Type B pancreatic cell (in vitro differentiated cells): ENCODE data around the gene MRPS9. TPM values are rescaled to one million over a fixed set of nuclear protein-coding genes. Genes with fewer than 3 reads are reported as not detected.

ENCODE experiments used
- DNase-seq: peaks from one replicate; pipeline ENCODE4 v3.0.0; 2021; ENCODE audit warnings: mixed read lengths; ENCODE audit not compliant: unreplicated experiment; ENCODE audit errors: extremely low spot score
- H3K27ac Mint-ChIP-seq: 2 replicates; pipeline ENCODE4 v1.8.0; 2021; ENCODE audit warnings: mild to moderate bottlenecking, mixed read lengths
- H3K27me3 Mint-ChIP-seq: 2 replicates; pipeline ENCODE4 v1.8.0; 2021; ENCODE audit warnings: mixed read lengths
- H3K36me3 Mint-ChIP-seq: 2 replicates; pipeline ENCODE4 v1.8.0; 2021; ENCODE audit warnings: mixed read lengths
- H3K4me1 Mint-ChIP-seq: one replicate; pipeline ENCODE4 v1.8.0; 2021; ENCODE audit warnings: mixed read lengths; ENCODE audit not compliant: unreplicated experiment
- H3K4me3 Mint-ChIP-seq: 2 replicates; pipeline ENCODE4 v1.8.0; 2021; ENCODE audit warnings: mild to moderate bottlenecking, mixed read lengths
- H3K9me3 Mint-ChIP-seq: 2 replicates; pipeline ENCODE4 v1.8.0; 2021; ENCODE audit warnings: mixed read lengths
- total RNA-seq: library from RNA; stranded (reverse); gene quantifications from 2 replicates; pipeline ENCODE4 v1.2.1, GENCODE V29; 2021; ENCODE audit warnings: low replicate concordance
- TF ChIP-seq, protein P1 (sequence below): fragments of 200-600 bp; sonication (generic); conservative IDR thresholded peaks from 2 replicates; pipeline ENCODE4 v1.5.0; 2021; ENCODE audit warnings: antibody characterized with exemption, mild to moderate bottlenecking

MRPS9 gene
- total RNA-seq, 1 donor from 2014 or later, result 33.6 TPM

DNA sequence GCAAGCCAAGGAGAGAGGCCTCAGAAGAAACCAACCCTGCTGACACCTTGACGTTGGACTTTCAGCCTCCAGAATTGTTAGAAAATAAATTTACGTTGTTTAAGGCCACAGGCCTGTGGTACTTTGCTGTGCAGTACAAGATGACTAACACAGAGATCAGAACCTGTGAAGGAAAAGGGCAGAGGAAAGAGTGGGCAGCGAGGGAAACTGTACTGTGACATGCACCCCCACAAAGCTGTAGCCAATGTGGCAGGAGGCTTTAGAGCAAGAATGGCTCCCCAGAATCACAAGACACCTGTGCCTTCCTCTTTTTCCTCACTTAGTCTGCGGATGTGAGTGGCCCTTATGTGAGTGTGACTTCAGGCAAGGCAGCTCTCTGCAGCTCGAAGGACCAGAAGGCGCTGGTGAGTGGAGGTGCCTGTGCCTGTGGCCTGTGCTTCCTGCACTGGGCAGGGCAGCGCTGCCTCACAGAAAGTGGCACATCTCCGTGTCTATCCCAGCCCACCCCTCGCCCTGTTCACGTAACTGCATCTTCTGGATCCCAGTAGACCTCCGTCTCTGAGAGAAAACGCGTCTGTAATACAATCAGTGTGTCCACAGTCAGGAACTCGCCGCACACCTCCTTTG, 89.5 kb downstream of the MRPS9 start:
- no peak for DNase-seq
- Mint-ChIP-seq H3K27ac (no peak overlapping the region), H3K4me3 (no peak overlapping the region), H3K27me3 (peaks cover 14% of the 10 kb centered on the region), H3K36me3 (no peaks in the 10 kb centered on the region), H3K4me1 (no peaks in the 10 kb centered on the region), H3K9me3 (no peaks in the 10 kb centered on the region)
- TF ChIP-seq, protein P1, sequence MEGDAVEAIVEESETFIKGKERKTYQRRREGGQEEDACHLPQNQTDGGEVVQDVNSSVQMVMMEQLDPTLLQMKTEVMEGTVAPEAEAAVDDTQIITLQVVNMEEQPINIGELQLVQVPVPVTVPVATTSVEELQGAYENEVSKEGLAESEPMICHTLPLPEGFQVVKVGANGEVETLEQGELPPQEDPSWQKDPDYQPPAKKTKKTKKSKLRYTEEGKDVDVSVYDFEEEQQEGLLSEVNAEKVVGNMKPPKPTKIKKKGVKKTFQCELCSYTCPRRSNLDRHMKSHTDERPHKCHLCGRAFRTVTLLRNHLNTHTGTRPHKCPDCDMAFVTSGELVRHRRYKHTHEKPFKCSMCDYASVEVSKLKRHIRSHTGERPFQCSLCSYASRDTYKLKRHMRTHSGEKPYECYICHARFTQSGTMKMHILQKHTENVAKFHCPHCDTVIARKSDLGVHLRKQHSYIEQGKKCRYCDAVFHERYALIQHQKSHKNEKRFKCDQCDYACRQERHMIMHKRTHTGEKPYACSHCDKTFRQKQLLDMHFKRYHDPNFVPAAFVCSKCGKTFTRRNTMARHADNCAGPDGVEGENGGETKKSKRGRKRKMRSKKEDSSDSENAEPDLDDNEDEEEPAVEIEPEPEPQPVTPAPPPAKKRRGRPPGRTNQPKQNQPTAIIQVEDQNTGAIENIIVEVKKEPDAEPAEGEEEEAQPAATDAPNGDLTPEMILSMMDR, result no peak

DNA sequence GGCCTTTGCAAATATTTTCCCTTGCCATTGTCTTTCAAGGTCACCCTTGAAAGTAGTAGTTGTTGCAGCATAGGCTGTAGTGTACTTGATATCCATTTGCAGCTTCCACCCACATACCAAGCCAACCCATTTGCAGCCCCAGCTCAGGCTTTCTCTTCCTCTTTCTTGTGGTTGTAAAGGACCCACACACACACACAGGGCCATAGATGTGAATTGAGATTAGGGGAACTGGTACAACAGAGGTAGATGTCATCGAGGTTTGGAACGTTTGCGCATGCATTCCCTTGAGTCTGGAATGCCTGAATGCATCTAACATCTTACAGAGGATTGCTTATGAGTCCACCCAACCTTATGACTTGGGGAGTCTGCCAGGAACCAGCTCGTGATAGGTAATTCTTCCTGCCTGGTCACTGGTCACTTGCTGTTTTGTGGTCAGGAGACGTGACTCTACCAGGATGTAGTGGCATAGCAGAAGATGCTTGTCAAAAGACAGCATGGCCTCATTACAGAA, 91.9 kb downstream of the MRPS9 start:
- Mint-ChIP-seq H3K27ac (no peak overlapping the region), H3K9me3 (no peaks in the 10 kb centered on the region), H3K4me3 (no peak overlapping the region), H3K36me3 (no peaks in the 10 kb centered on the region), H3K27me3 (peaks cover 11% of the 10 kb centered on the region), H3K4me1 (no peaks in the 10 kb centered on the region)
- TF ChIP-seq, protein P1, result no peak
- no peak for DNase-seq

DNA sequence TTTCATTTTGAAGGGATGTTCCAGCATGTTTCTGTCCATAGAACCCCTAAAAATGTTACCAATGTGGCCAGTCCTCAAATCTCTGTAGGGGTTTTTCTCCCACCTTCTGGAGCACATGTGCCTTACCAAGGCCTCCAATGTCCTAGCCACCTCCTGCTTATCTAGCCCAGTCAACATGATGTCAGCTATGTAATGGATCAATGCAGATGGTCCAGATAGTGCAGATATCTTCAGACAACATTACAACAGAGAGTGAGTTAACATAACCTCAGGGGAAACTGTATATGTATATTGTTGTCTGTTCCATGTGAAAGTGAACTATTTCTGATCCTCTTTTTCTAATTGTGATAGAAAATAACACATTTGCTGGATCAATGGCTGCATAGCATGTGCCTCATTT, 92.7 kb downstream of the MRPS9 start:
- no peaks in the 10 kb centered on the region for H3K4me1 Mint-ChIP-seq
- DNase-seq, result no peak
- H3K4me3 Mint-ChIP-seq, result no peak overlapping the region
- H3K9me3 Mint-ChIP-seq, result no peaks in the 10 kb centered on the region
- peaks cover 11% of the 10 kb centered on the region for H3K27me3 Mint-ChIP-seq
- no peak overlapping the region for H3K27ac Mint-ChIP-seq
- H3K36me3 Mint-ChIP-seq, result no peaks in the 10 kb centered on the region
- TF ChIP-seq, protein P1, result no peak

DNA sequence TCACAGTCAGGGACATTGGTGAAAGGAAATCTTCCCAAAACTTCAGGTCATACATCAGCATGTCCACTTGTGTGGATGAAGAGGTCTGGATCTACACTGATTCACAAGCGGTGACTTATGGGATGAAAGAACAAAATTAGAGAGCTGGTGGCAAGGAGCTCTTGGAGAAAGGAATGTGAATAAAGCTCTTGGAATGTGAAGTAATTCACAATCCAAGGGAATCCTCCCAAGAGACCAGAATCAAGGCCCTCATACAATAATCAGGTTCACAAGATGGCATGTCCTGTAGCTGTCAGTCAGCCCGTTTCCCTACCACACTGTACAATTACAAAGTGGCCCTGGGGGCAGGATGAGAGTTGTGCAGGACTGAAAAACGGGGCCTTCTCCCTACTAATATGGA, 96.2 kb downstream of the MRPS9 start:
- TF ChIP-seq, protein P1, result no peak
- no peaks in the 10 kb centered on the region for H3K4me1 Mint-ChIP-seq
- H3K9me3 Mint-ChIP-seq, result no peaks in the 10 kb centered on the region
- H3K27me3 Mint-ChIP-seq, result peaks cover 6% of the 10 kb centered on the region
- no peak overlapping the region for H3K27ac Mint-ChIP-seq
- no peak for DNase-seq
- H3K4me3 Mint-ChIP-seq, result no peak overlapping the region
- H3K36me3 Mint-ChIP-seq, result no peaks in the 10 kb centered on the region

DNA sequence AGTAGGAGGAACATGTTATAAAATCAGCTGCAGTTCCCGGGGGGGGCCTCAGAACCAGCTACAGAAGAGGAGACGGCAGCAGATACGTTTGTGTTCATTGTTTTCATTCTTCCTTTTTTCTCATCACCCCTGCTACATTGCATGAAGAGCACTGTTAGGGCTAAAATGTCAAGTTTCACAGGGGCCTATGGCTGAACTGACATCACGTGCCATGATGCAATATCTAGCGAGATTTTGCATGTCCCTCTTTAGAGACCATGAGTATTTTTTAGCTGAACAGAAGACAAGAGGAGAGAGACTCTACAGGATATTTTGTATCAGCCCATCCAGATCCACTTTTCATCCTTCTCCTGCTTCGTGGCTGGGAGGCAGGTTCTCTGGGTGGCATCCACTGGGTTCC, 97.6 kb downstream of the MRPS9 start:
- no peaks in the 10 kb centered on the region for H3K9me3 Mint-ChIP-seq
- no peak for DNase-seq
- H3K4me3 Mint-ChIP-seq, result no peak overlapping the region
- H3K4me1 Mint-ChIP-seq, result no peaks in the 10 kb centered on the region
- TF ChIP-seq, protein P1, result no peak
- H3K36me3 Mint-ChIP-seq, result no peaks in the 10 kb centered on the region
- no peak overlapping the region for H3K27ac Mint-ChIP-seq
- peaks cover 6% of the 10 kb centered on the region for H3K27me3 Mint-ChIP-seq
